GM18907 (cell line): ENCODE data around the gene MIA2.
"Not testable (repeated sequence)": the region's sequence is repeated elsewhere in the genome, so short reads cannot be mapped to it uniquely, and the experiment has no call there.

Experiments used
- ATAC-seq: cut with Tn5 transposase; IDR thresholded peaks from one replicate; pipeline ENCODE4 v1.9.1; 2021; ENCODE audit warnings: mild to moderate bottlenecking, moderate library complexity; ENCODE audit not compliant: unreplicated experiment

MIA2 gene

DNA sequence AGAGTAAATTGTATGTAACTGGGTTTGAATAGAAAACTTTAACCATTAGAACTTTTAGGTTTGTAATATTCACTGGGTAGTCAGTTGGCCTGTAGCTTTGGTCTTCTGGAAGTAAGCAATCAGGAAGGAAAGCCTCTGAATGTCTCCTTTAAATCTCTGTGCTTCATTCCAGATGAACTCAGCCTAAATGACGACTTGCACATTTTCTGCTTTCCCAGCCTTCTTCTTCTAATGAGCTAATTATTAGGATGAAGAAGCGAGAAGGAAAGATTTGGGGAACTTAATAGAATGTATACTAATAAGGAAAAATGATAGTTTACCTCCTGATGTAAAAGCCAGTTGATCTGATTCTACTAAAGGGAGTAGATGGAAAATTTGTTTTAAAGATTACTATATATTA is 90.4 kb downstream of the MIA2 start:
- ATAC-seq = no peak

DNA sequence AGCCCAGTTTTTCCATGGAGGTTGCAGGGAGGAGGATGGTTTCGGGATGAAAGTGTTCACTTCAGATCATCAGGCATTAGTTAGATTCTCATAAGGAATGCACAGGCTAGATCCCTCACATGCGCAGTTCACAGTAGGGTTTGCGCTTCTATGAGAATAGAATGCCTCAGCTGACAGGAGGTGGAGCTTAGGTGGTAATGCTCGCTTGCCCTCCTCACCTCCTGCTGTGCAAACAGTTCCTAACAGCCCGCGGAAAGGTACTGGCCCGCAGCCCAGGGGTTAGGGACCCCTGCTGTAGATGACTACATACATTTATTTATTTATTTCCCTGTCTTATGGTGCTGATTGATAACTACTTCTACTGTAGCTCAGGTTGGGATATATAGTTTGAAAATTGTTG is 105.3 kb downstream of the MIA2 start:
- ATAC-seq = no peak

DNA sequence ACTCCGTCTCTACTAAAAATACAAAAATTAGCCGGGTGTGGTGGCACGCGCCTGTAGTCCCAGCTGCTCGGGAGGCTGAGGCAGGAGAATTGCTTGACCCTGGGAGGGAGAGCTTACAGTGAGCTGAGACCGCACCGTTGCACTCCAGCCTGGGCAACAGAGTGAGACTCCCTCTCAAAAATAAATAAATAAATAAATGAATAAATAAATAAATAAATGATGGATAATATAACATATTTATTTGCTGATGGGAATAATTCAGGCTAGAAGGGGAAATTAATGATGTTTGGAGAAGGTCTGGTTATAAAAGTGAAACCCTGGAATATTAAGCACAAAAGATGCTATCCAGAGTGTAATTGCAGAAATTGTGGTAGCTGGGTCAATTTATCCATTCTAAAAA is 107.4 kb downstream of the MIA2 start:
- not testable (repeated sequence) for ATAC-seq

DNA sequence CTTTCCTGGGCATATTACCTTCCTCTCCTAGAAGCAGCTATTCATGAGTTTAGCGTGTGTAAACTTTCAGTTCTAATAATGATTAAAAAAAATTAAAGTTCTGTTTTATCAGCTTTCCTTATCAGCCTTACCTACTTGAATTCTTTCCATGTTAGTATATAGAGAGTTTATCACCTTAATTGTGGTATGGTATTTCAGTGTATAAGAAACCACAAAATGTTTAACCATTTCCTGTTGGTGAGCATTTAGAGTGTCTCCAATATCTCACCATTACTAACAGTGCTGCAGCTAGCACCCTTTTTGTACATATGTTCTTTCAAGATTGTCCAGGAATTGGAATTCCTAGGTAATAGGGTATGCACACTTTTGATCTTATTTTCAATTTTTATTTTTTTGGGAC is 109.1 kb downstream of the MIA2 start:
- peak; percentile 54 for ATAC-seq

DNA sequence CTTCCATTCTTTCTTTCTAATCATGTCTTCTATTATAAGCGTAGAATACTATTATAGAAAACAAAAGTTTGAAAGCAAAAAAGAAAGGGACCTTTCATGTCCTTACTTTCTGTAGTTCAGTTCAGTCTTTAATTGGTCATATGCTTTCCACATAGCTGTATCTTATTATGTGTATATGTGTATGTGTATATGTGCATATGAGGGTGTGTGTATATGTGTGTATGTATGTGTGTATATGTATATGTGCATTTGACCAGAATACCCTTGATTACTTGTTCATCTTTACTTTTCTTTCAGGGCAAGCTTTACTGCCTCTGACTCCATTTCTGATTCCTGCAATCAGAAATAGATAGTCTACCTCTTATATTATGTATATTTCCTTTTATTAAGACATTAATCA is 109.9 kb downstream of the MIA2 start:
- no peak for ATAC-seq

DNA sequence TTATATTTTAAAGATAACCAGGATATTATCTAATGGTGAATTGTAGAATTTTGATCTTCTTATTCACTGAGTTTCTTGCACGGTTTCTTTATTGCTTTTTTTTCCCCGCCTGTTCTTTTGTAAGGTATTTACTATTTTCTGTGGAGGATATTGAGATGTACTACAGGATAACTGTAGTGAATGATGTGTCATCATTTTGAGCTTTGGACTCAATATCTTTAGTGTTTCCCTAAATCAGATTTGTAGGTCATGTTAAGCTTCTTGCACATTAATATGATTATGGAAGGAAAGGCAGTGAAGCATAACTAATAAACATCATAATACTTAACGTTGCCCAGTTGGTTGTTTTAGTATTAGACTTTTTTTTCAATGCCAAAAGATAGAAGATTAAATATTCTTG is 117.2 kb downstream of the MIA2 start:
- ATAC-seq = no peak

DNA sequence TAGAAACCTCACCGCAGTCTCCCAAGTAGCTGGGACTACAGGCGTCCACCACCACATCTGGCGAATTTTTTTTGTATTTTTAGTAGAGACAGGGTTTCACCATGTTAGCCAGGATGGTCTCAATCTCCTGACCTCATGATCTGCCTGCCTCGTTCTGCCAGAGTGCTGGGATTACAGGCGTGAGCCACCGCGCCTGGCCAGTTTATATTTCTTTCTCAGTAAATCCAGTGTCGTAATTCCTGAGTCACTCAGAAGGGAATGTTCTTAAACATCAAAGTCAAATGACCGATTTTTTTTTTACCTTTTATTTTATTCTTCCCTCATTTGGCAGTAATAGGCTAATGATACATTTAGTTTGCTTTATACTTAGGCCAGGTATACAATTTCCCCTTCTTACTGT is 118.0 kb downstream of the MIA2 start:
- no peak for ATAC-seq

DNA sequence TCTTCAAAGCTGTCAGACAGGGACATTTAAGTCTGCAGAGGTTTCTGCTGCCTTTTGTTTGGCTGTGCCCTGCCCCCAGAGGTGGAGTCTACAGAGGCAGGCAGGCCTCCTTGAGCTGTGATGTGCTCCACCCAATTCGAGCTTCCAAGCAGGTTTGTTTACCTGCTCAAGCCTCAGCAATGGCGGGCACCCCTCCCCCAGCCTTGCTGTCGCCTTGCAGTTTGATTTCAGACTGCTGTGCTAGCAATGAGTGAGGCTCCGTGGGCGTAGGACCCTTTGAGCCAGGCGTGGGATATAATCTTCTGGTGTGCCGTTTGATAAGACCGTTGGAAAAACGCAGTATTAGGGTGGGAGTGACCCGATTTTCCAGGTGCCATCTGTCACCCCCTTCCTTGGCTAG is 125.4 kb downstream of the MIA2 start:
- not testable (repeated sequence) for ATAC-seq

DNA sequence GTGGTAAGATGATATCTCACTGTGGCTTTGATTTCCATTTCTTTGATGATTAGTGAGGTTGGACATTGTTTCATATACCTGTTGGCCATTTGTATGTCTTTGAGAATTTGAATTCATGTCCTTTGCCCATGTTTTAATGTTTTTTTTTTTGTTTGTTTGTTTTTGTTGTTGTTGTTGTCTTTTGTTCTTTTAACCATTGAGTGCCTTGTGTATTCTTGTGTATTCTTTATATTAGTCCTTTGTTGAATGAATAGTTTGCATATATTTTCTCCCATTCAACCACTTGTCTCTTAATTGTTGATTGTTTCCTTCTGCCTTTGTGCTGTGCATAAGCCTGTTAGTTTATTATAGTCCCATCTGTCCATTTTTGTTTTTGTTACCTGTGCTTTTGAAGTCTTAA is 126.6 kb downstream of the MIA2 start:
- no peak for ATAC-seq

DNA sequence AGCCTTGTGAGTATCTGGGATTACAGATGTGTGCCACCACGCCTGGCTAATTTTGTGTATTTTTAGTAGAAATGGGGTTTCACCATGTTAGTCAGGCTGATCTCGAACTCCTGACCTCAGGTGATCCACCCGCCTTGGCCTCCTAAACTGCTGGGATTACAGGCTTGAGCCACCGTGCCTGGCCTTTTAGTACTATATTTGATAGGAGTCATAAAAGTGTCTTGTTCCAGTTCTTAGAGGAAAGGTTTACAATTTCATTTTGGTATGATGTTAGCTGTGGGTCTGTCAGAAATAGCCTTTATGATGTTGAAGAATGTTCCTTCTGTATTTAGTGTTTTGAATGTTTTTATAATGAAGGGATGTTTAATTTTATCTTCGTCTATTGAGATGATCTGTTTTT is 127.8 kb downstream of the MIA2 start:
- ATAC-seq = not testable (repeated sequence)

DNA sequence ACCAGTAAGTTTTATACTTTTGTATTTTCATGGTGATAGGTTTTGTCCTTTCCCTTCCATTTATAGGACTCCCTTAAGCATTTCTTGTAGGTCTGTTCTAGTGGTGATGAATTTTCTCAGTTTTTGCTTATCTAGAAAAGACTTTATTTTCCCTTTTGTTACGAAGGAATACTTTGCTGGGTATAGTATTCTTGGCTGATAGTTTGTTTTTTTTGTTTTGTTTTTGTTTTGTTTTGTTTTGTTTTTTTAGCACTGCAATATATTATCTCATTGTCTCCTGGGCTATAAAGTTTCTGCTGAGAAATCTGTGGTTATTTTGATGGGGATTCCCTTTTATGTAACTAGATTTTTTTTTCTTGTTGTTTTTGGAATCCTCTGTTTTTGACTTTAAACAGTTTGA is 130.8 kb downstream of the MIA2 start:
- no peak for ATAC-seq

DNA sequence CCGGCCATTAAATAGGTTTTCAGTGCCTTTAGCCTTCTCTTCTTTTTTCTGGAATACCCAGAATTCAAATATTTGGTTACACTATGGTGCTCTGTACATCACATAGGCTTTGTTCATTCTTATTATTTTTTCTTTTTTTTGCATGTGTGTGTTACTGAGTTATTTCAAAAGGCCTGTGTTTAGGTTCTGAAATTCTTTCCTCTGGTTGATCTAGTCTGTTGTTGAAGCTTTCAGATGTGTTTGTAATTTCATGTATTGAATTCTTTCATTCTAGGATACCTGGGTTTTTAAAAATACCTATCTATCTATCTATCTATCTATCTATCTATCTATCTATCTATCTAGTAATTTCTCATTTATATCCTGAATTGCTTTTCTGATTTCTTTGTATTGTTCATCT is 131.6 kb downstream of the MIA2 start:
- no peak for ATAC-seq

DNA sequence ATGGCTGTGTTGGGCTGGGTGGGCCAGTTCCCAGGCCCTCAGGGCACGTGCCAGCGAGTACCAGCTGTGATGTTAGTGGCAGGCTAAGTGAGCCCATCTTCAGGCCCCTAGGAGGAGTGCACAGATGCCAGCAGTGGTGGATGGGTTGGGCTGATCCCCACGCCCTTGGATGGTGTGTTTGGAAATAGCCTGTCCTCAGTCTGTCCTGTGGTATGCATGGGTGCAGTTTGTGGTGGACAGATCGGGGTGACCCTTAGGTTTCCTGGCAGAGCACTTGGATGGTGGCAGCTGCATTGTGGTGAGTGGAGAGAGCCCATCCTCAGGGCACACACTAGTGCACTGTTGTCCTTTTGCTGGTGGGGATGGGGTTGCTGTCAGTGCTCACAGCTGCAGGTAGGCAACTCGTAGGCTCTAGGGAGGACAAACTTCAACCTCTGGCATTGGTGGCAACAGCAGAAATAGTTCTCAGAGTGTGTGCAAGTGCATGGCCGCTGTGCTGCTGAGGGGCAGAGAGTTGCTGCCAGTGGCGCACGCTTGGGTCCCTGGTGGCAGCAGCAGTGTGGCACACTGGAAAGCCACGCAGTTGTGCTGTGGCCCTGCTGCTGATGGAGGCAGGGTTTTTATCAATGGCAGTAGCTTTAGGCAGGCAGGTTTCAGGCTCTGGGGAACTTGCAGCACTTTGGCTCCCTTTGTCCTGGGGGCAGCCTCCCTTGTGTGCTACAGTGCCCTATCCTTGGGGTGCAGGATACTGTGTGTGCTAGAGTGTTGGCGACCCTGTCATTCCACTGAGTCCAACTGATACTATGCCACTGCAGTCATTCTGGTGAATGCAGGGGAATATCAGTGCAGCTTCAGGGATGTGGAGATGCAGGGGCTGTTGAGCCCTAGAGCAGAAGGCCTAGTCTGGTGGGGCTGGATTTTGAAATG is 133.0 kb downstream of the MIA2 start:
- ATAC-seq = no peak

DNA sequence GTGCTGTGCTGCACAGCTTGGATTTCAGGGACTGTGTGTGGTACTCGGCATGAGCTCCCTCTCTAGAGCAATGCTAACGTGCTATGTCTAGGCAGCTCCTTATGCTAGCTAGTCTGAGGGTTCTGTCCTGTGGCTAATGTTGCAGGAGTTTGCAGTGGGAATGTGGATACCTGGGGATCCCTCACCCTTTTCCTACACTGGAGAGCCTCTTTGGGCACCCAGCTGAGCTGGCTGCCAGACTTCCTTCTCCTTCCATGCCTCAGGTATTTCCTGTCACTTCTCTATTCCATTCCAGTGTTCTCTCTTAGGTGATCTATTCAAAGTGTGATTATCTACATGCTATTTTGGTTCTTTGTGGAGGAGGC is 133.7 kb downstream of the MIA2 start:
- no peak for ATAC-seq

DNA sequence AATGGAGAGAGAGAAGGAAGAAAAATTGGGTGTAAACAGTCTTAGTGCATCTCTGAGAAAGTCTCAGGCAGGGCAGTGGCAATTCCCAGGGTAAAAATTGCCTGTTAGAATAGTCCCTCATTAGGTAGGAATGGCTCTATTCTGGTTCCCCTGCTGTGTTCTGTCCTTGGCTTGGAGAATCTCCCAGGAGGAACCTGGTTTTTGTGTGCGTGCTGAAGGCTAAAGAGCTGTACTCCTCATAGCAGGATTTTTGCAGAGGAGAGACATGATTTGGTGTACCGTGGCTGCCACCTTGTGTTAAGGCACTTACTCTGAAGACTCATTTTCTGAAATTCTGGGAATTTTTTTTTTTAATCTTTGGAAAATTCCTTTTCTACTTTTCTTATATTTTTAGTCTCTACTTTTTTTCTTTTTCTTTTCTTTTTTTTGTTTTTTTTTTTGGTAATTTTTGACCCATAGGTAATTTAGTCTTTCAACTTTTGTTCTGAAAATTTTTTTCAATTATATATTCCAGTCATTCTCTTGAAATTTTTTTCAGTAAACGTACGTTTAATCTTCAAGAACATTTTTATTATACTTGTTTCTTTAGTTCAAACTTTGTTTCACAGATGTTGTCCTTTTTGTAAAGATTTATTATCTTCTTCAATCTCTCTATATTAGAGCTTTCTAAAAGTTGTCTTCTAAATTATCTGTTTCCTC is 134.7 kb downstream of the MIA2 start:
- ATAC-seq = peak; percentile 54

DNA sequence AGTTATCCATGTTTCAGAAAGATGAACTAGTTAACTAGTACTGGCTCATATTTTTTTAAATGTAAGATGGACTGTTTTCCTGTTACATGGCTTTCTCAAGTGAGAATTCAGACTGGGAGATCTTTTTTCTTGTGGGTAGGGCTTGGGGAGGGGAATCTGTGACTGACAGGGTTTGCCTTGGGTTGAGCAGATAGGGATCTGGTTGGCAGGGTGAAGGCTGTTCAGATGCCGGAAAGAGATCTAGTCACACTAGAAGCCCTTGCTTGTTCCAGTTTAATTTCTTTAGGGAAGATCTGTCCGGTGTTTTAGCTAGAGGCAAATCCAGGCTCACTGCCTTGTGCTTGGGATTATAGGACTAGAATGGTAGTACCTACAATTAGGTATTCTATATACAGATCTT is 135.3 kb downstream of the MIA2 start:
- no peak for ATAC-seq

DNA sequence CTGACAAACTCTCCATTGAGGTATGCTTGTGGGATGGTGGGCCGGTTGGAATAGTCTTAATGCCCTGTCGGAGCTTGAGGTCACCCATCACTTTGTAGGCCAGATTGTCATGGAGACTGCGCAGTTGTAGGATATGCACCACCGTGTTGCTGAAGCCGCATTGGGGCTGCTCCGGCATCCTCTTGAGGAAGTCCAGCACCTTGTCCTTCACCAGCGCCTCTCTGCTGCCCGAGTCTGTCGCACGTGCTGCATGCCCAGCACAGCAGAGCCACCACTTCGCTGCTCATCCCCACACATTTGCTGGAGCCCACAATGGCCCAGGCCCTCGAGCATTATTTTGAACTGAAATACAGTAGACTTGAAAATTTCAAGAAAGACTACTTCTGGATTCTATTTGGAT is 136.7 kb downstream of the MIA2 start:
- no peak for ATAC-seq

DNA sequence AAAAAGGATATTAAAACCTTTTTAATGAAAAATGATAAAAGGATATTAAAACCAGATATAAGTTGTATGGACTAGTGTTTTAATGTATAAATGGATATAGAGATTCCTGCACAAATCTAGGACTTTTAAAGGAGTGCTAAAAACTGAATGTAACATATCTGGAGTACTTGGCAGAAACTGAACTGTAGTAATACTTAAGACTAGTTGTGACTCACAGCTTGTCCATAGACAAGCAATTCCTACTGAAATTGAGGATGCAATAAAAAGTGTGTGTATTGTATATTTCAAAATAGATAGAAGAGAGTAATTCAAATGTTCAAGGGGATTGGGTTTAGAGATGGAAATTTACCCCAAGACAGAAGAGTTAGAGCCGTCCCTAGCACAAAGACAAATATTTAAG is 138.9 kb downstream of the MIA2 start:
- no peak for ATAC-seq

DNA sequence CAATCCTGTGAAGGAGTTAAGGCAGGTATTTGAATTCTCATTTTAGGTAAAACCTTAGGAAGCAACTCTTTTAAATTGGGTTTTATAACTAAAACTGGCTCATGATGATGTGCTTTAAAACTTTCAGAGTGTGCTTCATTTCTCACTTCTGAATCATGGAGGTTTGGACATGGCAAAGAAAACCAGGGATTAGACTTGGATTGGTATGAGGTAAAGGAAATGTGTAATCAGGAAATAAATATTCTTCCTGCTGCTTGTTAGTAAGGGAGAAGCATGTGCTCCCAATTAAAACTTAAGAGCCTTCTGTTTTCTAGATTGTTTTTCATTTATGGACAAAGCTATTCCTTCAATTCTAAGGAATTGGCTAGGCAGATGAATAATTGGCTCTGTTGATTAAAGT is 141.1 kb downstream of the MIA2 start:
- no peak for ATAC-seq

DNA sequence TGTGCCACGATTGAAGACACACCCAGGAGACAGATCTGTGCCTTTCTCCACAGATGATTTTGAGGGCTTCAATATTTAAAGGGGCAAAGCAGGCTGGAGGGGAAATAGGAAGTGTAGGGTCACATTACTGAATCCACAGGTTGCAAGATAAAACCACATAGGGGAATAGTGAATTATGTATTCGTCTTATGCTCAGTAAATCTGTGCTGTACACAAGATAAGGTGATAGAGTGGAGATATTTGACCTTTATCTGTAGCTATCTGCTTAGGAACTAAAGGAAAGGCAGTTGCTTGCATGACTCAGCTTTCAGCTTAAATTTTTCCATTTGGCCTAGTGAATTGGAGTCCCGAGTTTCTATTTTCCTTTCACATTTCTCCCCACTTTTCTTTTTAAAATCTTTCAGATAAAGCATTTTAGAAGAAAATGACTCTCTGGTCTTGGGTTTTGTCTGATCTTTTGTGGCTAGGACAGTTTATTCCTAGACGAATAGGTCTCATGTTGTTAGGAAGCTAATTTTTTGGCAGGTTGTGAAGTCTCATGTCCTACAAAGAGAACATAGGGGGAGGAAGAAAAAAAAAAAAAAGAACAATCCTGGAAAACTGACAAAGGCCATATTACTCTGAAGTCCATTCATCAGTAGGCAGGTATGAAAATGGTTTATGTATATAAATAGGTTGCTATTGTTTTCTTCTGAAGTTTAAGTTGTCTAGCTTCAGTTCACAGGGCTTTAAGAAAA is 143.1 kb downstream of the MIA2 start:
- ATAC-seq = no peak

DNA sequence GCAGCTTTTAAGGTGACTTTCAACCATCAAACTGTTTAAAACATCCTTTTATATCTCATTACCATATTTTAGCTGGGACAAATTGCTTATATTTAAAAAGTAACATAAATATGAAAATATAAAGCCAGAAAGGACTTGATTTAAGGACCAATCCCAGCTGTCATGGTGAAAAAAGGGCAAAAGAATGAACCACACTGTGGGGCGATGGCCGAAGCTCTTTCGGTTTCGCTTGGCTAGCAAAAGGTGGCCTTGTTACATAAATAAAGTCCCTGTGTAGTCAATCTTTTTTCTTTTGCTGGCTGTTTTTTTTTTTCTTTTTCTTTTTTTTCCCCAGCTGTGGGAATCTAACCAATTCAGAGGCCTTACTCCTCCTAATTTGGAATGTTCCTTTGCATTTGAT is 147.7 kb downstream of the MIA2 start:
- ATAC-seq = no peak

DNA sequence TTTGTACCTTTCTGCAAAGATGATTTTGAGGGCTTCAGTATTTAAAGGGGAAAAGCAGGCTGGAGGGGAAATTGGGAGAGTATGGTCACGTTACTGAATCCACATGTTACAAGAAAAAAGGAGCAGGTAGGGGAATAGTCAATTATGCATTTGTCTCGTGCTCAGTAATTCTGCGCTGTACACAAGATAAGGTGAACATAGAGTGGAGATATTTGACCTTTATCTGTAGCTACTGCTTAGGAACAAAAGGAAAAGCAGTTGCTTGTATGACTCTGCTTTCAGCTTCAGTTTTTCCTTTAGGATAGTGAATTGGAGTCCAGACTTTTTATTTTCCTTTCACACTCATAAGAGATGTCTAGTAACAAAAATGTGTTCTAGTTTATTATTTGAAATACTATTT is 148.7 kb downstream of the MIA2 start:
- no peak for ATAC-seq
